T-helper 1 cell treated with Interleukin-12 subunit alpha and Interleukin-12 subunit beta and Interleukin-4 antibody, amounts not matched to agents 30 ng/mL and 1 ng/mL, for 36 hours (primary cell): ENCODE data around the gene CAMK2G. TPM values are rescaled to one million over a fixed set of nuclear protein-coding genes. Genes with fewer than 3 reads are reported as not detected.

Source experiments
- intact Hi-C: fragments of 100-400 bp; cut with micrococcal nuclease; formaldehyde crosslinking; loops from one replicate; pipeline ENCODE4 v1.15.1; 2024
- total RNA-seq: library from RNA; stranded (reverse); gene quantifications from 2 replicates; pipeline ENCODE4 v1.2.3, GENCODE V29; 2022

CAMK2G gene
- total RNA-seq, 1 donor from 2014 or later: 43.0 TPM

DNA sequence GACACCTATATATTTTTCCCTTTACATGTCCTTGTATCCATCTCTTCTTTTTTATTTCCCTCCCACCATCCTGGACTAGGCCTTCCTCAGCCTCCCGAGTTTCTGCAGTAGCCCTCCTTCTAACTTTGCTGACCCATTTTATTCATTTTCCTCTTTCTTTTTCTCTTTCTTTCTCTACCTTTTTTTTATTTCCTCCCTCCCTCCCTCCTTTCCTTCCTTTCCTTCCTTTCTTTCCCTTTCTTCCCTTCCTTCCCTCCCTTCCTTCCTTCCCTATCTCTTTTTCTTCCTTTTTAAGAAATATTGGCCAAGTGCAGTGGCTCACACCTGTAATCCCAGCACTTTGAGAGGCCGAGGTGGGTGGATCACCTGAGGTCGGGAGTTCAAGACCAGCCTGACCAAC, 9.7 kb upstream of the CAMK2G start:
- intact Hi-C loops: no loop called here

DNA sequence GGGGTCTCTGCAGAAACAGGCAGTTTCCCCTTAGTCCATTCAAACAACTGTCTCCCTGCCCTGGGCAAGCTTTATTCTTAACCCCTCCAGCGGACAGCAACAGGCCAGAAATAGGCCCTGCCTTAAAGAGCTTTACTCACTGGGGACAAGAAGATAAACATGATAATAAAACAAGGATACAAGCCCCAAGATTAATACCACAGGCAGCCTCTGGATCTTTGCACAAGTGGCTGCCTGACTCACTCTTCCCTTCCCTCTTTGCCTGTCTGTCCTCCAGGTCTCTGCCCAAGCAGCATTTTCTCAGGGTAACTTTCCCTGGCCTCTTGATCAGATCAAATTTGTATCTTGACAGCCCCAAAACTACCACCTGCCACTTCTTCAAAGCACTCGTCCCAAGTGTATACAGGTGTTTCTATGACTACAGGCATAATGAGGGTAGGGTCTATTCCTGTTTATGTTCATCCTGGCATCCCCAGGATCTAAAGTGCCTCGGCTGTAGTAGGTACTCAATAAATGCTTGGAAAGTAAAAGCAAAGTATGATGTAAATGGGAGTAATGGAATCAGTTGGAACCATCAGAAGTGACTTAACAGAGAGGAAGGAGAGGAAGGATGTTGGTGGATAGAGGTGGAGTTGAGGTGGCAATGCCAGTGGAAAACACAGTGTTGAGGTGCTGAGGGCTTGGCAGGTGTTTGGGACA, 7.0 kb upstream of the CAMK2G start:
- intact Hi-C loops: no loop called here

DNA sequence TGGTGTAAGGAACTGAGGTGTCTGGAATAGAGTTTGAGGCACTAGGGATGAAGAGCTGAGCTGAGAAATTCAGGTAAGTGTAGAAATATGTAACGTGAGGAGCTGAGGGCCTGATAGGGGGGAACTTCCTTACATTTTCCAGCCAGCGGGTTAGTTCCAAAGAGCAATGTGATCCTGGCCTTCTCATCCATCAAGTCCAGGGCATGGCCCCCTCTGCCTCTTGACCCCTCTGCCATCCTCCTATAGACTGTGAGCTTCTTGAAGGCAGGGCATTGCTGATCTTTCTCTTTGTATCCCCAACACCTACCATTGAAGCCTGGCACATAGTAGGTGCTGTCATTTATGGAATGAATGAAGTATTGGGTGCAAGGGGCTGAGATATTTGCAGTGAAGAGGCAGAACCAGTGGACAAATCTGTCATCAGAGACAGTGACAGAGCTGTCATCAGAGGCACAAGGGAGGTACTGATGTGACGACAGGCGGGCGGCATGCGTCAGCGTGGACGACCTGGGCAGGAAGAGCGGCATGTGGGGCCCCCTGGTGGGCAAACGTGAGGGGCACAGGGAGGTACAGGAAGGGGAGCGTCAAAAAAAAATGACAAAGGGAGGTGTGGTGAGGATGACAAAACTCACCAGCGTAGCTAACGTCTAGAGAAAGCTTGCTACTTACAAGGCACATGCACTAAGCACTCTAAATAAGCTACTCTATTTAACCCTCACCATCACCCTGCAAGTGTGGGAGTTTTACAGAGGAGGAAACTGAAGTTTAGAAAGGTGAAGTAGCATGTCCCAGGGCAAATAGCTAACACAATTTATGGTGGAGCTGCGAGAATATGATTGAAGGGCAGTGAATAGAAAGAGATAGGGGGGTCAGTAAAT, 5.2 kb upstream of the CAMK2G start:
- intact Hi-C loops: loop anchor here (1.0 to 10.0 kb wide), 17 partner anchors 14 to 1353 kb away; partner anchors contain the start of genes ADK, NDST2, PPP3CB and SAMD8

DNA sequence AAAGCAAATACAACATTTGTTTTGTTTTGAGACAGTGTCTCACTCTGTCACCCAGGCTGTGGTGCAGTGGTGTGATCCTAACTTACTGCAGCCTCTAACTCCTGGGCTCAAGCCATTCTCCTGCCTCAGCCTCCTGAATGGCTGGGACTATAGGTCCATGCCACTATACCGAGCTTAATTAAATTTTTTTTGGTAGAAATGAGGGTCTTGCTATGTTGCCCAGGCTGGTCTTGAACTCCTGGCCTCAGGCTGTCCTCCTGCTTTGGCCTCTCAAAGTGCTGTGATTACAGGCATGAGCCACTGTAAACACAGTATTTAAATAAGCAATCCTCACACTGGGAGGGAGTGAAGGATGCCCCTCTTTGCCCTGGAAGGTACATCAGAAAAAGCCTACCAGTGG, 4.0 kb upstream of the CAMK2G start:
- intact Hi-C loops: loop anchor here (2.0 to 10.0 kb wide), 9 partner anchors 44 to 1354 kb away; partner anchors contain the start of genes PPP3CB and SAMD8

DNA sequence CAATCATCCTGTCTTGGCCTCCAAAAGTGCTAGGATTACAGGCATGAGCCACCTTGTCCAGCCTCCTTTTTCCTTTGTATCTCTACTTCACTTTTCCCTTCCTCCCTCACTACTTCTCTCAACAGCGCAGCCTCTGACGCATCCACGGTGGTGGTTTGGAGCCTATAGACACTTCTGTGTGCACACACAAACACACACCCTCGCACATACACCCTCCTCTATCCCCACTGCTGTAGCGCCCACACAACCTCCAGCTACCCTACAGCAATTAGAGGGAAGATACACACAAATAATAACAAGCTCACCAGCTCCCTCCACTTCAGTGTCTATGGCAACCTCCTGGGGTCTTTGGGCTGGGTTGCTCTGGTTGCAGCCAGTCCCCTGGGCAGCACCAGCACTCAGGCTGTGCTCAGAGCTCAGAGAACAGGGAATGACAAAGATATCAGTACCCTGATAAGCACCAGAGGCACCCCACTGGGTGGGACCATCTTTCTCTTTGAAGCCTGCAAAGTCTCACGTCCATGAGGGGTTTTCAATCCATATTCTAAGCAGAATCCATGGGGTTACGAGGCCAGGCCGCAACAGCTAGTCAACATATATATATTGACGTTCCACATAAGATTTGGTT, 3.3 kb upstream of the CAMK2G start:
- intact Hi-C loops: loop anchor here (1.0 to 10.0 kb wide), 10 partner anchors 45 to 1355 kb away; partner anchors contain the start of genes PPP3CB, SAMD8 and VDAC2

DNA sequence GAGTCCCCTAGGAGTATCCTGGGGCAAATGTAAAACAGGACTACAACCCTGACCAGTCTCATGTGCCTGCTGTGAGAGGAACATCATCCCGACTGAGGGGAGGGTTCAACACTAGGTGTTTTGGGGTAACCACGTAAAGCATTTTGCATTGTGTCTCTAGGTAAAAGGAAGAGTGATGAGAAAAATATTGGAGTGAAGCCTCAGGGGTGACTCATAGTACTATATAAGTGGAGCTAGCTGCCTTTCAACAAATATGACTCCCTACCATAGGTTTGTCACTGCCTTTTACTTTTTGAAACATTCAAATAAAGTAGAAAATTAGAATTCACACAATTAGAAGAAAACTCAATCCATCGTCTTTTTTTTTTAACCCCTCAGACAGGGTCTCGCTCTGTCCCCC, 2.6 kb upstream of the CAMK2G start:
- intact Hi-C loops: loop anchor here (1.0 to 10.0 kb wide), 8 partner anchors 45 to 1355 kb away; partner anchors contain the start of genes PPP3CB, SAMD8 and VDAC2

DNA sequence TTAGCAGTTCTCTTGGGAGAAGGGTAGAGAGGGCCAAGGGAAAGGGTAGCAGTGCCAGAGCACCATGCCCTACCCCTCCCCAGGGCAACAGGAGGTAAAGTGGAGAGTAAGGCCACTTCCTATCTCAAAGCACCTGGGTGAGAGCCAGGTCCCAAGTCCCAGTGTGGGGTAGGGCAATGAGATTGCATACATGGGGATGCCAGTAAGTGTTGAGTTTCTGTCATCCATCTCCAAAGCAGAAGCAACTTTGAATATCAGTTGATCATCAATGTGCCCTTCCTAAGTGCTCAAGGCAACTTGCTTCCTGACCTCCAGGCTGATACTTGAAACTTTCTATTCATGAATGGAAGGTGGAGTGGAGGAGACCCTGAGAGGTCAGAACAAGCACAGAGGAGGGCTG, 2.2 kb upstream of the CAMK2G start:
- intact Hi-C loops: loop anchor here (5.0 to 10.0 kb wide), 7 partner anchors 46 to 1356 kb away; partner anchors contain the start of genes PPP3CB and SAMD8

DNA sequence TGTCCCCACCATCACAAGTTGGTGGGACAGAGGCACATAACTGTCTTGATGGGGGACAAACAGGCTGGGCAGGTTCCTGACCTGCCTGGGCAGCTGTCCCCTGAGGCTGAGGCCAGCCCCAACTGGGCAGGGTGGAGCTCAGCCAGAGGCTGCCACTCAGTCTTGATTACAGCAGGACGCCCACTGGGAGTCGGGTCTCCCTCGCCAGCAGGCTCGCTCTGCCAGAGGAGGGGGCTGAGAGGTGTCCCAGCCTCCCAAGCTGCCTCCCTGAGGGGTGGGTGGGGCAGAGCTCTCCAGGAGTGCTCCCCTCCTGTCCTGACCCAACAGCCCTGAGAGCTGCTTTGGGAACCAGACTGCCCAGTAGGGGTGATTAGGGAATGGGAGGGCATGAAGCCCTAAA, 1.8 kb upstream of the CAMK2G start:
- intact Hi-C loops: loop anchor here (5.0 to 10.0 kb wide), 7 partner anchors 46 to 1356 kb away; partner anchors contain the start of genes PPP3CB and SAMD8

DNA sequence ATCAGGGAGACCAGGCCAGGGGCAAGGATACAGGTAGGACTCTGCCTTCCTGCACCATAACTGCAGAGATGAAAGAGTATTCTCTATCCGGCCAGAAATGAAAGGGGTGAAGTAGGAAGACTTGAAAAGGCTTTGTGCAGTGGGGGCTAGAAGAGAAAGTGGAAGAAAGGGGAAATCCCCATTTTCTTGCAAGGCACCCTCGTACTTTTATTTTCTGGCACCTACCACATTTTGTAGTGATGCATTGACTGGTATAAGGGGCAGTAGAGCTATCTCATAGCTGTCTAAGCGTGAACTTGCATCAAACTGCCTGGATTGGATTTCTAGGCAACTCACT, 752 bp upstream of the CAMK2G start:
- intact Hi-C loops: loop anchor here (1.0 to 10.0 kb wide), 15 partner anchors 10 to 1357 kb away; partner anchors contain the start of genes ADK, AP3M1, KAT6B and PPP3CB

DNA sequence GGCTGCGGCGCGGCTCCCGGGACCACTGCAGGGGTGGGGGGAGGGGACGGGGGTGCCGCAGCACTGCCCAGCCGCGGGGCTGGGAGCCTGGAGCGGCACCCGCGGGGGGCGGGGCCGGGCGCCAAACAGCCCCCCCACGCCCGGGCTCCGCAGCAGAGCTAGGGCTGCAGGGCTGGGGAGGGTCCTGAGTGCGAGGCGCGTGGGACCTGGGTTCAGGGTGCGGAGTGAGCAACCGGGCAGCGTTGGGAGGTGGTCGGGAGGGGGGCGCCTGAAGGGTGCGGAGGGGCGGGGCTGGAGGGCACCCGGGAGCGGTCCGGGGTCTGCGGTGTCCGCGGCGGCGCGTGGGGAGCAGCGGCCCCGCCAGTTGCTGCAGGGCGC, 528 bp downstream of the CAMK2G start:
- intact Hi-C loops: loop anchor here (2.0 to 10.0 kb wide), 2 partner anchors 277 to 349 kb away; partner anchors contain the start of genes ADK and AP3M1

DNA sequence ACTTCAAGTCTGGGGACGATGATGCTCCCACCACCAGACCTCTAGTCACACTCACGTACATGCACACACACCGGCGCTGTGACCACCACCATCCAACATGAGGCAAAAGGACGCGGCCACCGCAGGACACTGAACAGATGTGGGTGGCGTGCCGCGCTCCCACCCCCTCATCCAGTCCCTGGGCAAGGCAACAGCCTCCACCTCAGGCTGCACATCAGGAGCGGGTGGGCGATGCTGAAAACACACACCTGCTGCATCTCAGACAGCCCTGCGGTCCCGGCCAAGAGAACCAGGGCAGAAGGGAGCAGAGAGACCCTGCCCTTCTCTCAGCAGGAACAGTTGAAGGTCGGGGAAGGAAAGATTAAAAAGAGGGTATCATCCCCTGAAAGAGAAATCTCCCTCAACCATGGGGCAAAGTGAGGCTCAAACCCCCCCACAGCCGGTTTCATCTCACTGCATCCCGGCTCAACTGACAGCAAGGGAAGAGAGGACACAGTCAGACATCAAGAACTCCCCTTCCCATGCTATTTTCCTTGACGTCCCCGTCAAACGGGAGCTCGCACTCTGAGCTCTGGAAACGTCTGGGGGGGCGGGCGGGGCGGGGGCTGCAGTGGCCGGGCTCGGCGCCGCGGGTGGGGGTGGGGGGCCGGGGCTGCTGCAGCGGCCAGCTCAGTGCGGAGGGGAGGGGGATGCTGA, 1.1 kb downstream of the CAMK2G start:
- intact Hi-C loops: loop anchor here (10.0 kb wide), 1 partner anchor 348 kb away; no protein-coding TSS in a partner anchor

DNA sequence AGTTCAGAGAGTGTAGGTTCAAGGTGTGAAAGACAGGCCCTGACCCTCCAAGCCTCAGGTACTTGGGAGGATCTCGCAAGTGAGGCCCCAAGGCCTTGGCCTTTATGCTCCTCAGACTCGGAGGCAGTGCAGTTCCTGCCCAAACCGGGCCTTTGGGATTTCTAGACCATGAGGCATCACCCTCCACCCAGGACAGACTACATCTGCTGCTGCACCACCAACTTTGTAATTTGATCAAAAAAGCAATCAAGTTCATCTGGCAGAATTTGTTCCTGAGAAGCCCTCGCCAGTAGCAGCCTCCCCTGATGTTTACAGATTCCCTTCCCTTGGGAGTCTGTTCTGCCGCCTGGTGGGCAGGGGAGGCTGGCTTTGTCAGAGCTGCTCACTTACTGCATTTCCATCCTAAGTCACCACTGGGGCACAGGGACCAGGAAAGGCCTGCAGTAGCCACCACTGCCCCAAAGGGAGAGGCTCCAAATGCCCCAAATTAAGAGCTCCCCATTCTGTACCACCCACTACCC, 2.1 kb downstream of the CAMK2G start:
- intact Hi-C loops: loop anchor here (10.0 kb wide), 1 partner anchor 347 kb away; no protein-coding TSS in a partner anchor

DNA sequence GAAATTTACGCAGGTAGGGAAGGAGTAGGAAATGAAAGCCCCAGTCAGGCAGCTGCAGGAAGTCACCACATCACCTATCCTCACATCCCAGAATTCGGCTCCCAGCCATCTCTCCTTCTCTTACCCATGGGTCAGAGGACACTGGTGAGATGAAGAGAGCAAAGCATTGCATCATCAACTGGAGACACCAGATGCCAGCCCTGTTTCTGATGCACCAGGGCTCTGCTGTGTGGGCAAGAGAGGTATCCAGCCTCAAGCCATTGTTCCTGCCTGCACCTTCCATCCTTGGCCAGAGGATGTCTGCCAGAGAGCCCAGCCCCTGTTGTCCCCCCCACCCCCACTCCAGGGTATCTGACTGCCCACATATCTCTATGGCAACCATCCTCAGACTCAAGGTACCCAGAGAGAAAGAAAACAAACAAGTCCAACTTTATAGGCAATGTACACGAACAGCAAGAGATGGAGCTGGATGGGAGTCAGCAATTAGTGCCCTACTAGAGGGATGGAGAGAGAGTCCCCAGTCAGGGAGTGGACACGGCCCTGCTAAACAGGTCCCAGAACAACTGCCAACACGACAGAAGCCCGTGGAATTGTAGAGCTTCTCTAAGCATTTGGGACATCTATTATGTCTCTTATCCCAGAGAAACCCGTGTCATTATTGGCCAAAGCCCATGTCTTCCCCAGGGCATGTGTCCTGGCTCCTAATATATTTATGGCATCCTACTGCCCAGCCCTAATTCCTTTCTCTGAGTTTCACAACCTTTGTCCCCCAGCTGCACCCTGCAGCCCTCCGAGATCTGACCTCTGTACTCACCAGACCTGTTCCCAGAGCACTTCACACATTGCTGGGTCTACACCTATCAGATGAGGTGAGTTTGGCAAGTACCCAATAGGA, 2.8 kb downstream of the CAMK2G start:
- intact Hi-C loops: loop anchor here (10.0 kb wide), 1 partner anchor 347 kb away; no protein-coding TSS in a partner anchor

DNA sequence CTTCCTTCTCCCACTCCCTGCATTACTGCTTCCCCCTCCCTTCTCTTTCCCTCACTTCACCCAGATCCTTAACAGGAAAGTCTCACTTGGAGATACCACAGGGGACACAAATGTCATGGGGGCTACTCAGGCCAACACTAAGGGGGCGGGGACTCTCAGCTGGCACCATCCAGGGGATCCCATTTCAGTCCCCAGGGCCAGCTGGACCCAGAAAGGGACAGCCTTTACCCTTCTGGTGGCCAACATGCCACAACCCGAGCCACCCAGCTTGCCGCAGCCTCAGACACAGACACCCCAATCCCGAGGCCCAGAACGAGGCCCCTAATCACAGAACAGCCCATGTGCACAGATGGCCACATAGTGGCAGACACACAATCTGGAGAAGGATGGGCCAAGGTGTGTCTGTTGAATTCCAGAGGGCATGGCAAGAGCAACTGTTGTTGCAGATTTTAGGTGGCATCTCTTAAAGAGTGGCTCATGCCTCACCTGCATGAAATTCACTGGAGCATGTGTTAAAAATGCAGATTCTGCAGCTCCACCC, 5.6 kb downstream of the CAMK2G start:
- intact Hi-C loops: no loop called here

DNA sequence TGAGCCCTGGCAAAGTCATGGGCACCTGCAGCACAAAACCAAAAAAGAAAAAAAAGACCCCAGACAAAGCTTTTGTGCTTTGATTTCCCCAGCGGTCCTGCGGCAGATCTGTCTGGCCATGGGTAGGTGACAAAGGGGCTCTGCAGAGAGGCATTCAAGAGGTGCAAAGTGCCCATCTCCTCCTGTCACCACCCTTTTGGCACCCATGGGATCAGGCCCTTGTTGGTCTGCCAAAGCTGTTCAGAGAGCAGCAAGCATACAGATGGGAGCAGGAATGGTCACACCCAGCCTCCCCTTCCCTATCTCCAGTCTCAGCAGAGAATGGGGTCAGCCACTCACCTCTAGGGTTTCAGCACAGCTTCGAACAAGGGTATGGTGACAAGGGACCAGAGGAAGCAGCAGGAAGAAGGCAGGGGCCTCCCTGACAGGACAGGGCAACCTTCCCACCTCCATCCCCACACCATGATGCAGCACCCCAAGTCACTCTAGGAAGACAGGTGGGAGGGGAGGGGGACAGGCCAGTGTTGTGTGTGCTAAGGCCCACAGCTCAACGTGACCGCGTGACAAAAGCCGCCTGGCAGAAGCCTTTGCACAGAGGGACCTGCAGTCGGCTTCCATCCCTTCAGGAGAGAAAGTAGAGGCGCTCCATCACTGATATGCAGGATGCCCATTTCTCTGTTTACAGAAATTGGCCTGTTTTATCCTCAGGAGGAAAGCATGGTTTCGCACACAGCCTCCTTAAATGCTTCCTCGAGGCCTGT, 6.3 kb downstream of the CAMK2G start:
- intact Hi-C loops: no loop called here

DNA sequence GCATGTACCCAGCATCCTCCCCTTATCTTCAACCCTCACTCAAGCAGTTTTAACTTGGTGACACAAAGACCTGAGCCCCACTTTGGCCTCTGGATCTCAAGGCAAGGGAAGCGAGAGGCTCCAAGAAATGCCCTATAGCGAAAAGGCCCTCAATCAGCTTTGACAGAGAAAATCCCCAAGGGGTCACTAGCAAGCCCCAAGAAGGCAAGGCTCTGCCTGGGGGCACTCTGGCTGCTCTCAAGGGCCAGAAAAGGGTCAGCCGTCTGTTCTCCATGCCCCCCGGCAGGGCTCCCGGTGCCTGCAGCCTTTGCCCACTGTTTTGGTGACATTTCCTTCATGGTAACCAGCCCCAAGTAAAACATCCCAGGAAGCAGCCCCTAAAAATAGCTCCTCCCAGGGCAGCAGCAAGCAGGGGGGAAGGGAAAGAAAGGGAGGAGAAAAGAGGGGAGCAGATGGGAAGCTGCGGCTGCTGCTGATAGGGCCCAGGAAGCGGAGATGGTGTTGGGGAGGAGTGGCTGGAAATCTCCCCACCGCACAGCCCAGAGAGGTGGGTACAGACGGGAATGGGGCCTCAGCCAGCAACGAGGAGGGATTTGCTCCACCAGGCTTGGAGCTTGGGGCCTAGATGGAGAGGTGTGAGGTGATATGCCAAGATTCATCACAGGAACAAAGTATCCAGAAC, 7.1 kb downstream of the CAMK2G start:
- intact Hi-C loops: no loop called here

DNA sequence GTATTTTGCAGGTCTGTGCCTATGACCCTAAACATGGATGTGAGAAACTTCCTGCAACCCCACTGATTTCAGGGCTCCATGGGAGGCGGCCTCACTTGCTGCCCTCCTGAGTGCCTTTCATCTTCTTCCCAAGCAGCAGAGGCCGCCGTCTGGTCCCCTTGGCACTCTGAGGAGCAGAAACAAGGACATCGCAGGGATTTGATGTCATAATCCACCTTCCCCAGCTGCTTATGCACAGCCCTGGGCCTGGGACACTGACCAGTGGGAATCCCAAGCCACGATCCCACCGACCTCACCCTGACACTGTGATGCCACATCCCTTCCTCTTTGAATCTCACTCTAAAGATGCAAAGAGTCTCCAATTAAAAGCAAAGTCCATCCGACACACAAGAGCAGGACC, 7.7 kb downstream of the CAMK2G start:
- intact Hi-C loops: loop anchor here (1.0 kb wide), 1 partner anchor 9 kb away; no protein-coding TSS in a partner anchor
